Upper lobe of right lung (tissue), 1 donor: Measurements from ENCODE around the gene SRGAP2C. TPM values are rescaled to one million over a fixed set of nuclear protein-coding genes. Genes with fewer than 3 reads are reported as not detected.
"Not testable (repeated sequence)": the region's sequence is repeated elsewhere in the genome, so short reads cannot be mapped to it uniquely, and the experiment has no call there.

Source experiments
- ATAC-seq: fragments of 200-7000 bp; cut with Tn5 transposase; one replicate; pipeline ENCODE4 v1.9.1; 2020; ENCODE audit warnings: mild to moderate bottlenecking, moderate library complexity
- DNase-seq: peaks from one replicate; pipeline ENCODE4 v3.0.0-alpha.2; 2020
- H3K27ac ChIP-seq: fragments of 200-600 bp; one replicate; pipeline ENCODE4 v1.8.0; 2022
- H3K27me3 ChIP-seq: fragments of 200-600 bp; one replicate; pipeline ENCODE4 v1.8.0; 2022; ENCODE audit warnings: mild to moderate bottlenecking
- H3K36me3 ChIP-seq: fragments of 200-600 bp; one replicate; pipeline ENCODE4 v1.8.0; 2022
- H3K4me1 ChIP-seq: fragments of 200-600 bp; one replicate; pipeline ENCODE4 v1.8.0; 2022
- H3K4me3 ChIP-seq: fragments of 200-600 bp; one replicate; pipeline ENCODE4 v1.8.0; 2022; ENCODE audit warnings: mild to moderate bottlenecking
- H3K9me3 ChIP-seq: fragments of 200-600 bp; one replicate; pipeline ENCODE4 v1.8.0; 2022
- intact Hi-C: fragments of 100-400 bp; cut with DNase I; formaldehyde crosslinking; loops from one replicate; pipeline ENCODE4 v1.11.0; 2022
- total RNA-seq: library from RNA; stranded (reverse); fragmentation: NEBNext Ultra II Directional; extraction: Animal tissue kit (Norgen Biotek cat#: 25700); gene quantifications from one replicate; pipeline ENCODE4 v1.2.1, GENCODE V29; 2021
- donor health status: DM: no; HTN: yes; CAD: no; lungs with severe emphysema.

Gene SRGAP2C
- total RNA-seq, 1 donor from 2014 or later, result 36.0 TPM

GRCh38 chr1:121161199-121161901, 23.4 kb upstream of the SRGAP2C start:
- H3K27me3 ChIP-seq, DNase-seq, ATAC-seq, H3K9me3 ChIP-seq, H3K4me3 ChIP-seq, H3K36me3 ChIP-seq, intact Hi-C loops, H3K27ac ChIP-seq, H3K4me1 ChIP-seq: not testable (repeated sequence)

GRCh38 chr1:121163850-121164757, 20.7 kb upstream of the SRGAP2C start:
- H3K9me3 ChIP-seq, H3K4me1 ChIP-seq, H3K36me3 ChIP-seq, H3K4me3 ChIP-seq, DNase-seq, H3K27me3 ChIP-seq, intact Hi-C loops, H3K27ac ChIP-seq: not testable (repeated sequence)
- ATAC-seq, result peak; percentile 67

GRCh38 chr1:121165296-121165695, 19.5 kb upstream of the SRGAP2C start:
- DNase-seq, H3K27ac ChIP-seq, H3K27me3 ChIP-seq, ATAC-seq, H3K36me3 ChIP-seq, intact Hi-C loops, H3K4me3 ChIP-seq, H3K9me3 ChIP-seq, H3K4me1 ChIP-seq: not testable (repeated sequence)

- H3K27ac ChIP-seq, ATAC-seq, intact Hi-C loops, H3K9me3 ChIP-seq, DNase-seq, H3K4me3 ChIP-seq, H3K27me3 ChIP-seq, H3K36me3 ChIP-seq, H3K4me1 ChIP-seq: not testable (repeated sequence)
Observed at GRCh38 chr1:121167225-121167738, 17.5 kb upstream of the SRGAP2C start.

GRCh38 chr1:121168152-121168668, 16.6 kb upstream of the SRGAP2C start:
- H3K27ac ChIP-seq, intact Hi-C loops, H3K4me3 ChIP-seq, ATAC-seq, H3K27me3 ChIP-seq, DNase-seq, H3K9me3 ChIP-seq, H3K4me1 ChIP-seq, H3K36me3 ChIP-seq: not testable (repeated sequence)

GRCh38 chr1:121176649-121177048, 8.1 kb upstream of the SRGAP2C start:
- intact Hi-C loops, H3K4me3 ChIP-seq, H3K36me3 ChIP-seq, H3K9me3 ChIP-seq, DNase-seq, H3K27me3 ChIP-seq, H3K4me1 ChIP-seq, ATAC-seq, H3K27ac ChIP-seq: not testable (repeated sequence)

GRCh38 chr1:121178197-121178596, 6.6 kb upstream of the SRGAP2C start:
- H3K36me3 ChIP-seq, ATAC-seq, H3K9me3 ChIP-seq, H3K27me3 ChIP-seq, H3K4me3 ChIP-seq, DNase-seq, H3K27ac ChIP-seq, H3K4me1 ChIP-seq, intact Hi-C loops: not testable (repeated sequence)

- ATAC-seq, H3K36me3 ChIP-seq, H3K4me1 ChIP-seq, intact Hi-C loops, H3K27me3 ChIP-seq, H3K9me3 ChIP-seq, DNase-seq, H3K27ac ChIP-seq: not testable (repeated sequence)
- peak overlapping the region; percentile 40 for H3K4me3 ChIP-seq
Observed at GRCh38 chr1:121183867-121184266, 908 bp upstream of the SRGAP2C start.

- peak overlapping the region; percentile 55 for H3K27ac ChIP-seq
- DNase-seq (peak; percentile 65), ATAC-seq (peak; percentile 44)
- peak overlapping the region; percentile 49 for H3K4me3 ChIP-seq
- H3K36me3 ChIP-seq, H3K4me1 ChIP-seq, H3K27me3 ChIP-seq, intact Hi-C loops, H3K9me3 ChIP-seq: not testable (repeated sequence)
Observed at GRCh38 chr1:121185140-121185708, 449 bp downstream of the SRGAP2C start.

- H3K36me3 ChIP-seq, H3K9me3 ChIP-seq, H3K27ac ChIP-seq, intact Hi-C loops, H3K4me1 ChIP-seq, H3K4me3 ChIP-seq, ATAC-seq, H3K27me3 ChIP-seq, DNase-seq: not testable (repeated sequence)
Observed at GRCh38 chr1:121186191-121186590, 1.4 kb downstream of the SRGAP2C start.

- H3K27ac ChIP-seq, H3K4me1 ChIP-seq, intact Hi-C loops, H3K36me3 ChIP-seq, H3K27me3 ChIP-seq, H3K9me3 ChIP-seq, ATAC-seq, DNase-seq, H3K4me3 ChIP-seq: not testable (repeated sequence)
Observed at GRCh38 chr1:121187914-121188313, 3.1 kb downstream of the SRGAP2C start.

GRCh38 chr1:121192512-121192911, 7.7 kb downstream of the SRGAP2C start:
- H3K27ac ChIP-seq, H3K4me1 ChIP-seq, intact Hi-C loops, H3K4me3 ChIP-seq, H3K27me3 ChIP-seq, H3K36me3 ChIP-seq, ATAC-seq, DNase-seq, H3K9me3 ChIP-seq: not testable (repeated sequence)

GRCh38 chr1:121197095-121197882, 12.5 kb downstream of the SRGAP2C start:
- DNase-seq, intact Hi-C loops, H3K4me1 ChIP-seq, ATAC-seq, H3K36me3 ChIP-seq, H3K27me3 ChIP-seq, H3K27ac ChIP-seq, H3K9me3 ChIP-seq, H3K4me3 ChIP-seq: not testable (repeated sequence)
